ENCODE data around the gene ZNF148.

ZNF148 gene

GRCh38 chr3:125186800-125187598 lies 188.1 kb downstream of the ZNF148 start:
- DNase-seq = no peak

DNA sequence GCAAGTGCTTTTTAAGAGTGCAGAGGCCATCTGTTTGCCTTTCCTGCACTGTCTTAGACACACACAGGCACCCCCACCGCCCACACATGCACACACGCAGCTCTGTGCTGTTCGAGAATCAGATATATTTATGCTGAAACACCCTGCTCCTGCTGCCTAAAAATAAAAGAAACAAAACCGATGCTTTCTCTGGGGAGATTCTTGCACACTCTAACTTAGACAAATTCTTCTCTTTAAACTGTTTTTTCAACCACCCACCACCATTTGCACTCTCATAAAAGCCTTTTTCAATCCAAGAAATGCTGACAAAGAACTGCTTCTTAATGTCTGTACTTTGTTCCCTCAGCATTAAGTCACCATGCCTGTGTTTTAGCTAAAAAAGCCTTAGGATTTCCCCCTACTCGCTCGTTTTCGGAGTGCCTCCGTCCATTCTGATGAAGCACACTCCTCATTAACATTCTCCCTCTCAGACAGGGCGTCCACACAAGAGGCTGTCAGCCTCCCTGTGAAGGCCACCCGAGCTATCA lies 188.8 kb downstream of the ZNF148 start:
- DNase-seq = no peak

DNA sequence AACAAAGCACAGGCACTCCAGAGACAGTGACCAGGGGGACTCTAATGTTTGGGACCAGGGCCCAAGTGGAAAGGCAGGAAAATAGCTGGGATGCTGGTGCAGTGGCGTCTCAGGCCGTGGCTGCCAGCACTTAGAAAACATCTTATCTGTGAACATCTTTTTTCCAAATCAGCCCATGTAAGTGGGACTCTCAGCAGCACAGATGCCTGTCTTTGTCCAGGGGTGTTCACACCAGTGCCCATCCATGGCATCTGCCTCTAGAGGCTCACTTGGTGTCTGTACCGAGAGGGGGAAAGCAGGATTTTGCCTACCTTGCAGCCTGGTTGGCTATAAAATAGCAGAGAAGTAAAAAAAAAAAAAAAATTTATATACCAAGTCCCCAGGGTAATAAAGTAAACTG lies 189.3 kb downstream of the ZNF148 start:
- DNase-seq = no peak

GRCh38 chr3:125179884-125180240 lies 195.3 kb downstream of the ZNF148 start:
- DNase-seq = no peak

- DNase-seq = no peak
Observed at GRCh38 chr3:125179143-125179883, 195.8 kb downstream of the ZNF148 start.

- DNase-seq = no peak
Observed at GRCh38 chr3:125177746-125178145, 197.4 kb downstream of the ZNF148 start.

Data from midbrain (tissue), 1 donor.